Osteoblast (primary cell): ENCODE measurements around the gene ADGRD1. TPM values are rescaled to one million over a fixed set of nuclear protein-coding genes. Genes with fewer than 3 reads are reported as not detected.

Source experiments
- DNase-seq: peaks from one replicate; pipeline ENCODE4 v3.0.0; 2011; ENCODE audit warnings: low spot score, mixed read lengths; ENCODE audit not compliant: insufficient read length; ENCODE audit errors: missing footprints
- H2AFZ ChIP-seq: 2 replicates; pipeline ENCODE4 v1.6.0; 2011; ENCODE audit warnings: mild to moderate bottlenecking, low read length
- H3K27ac ChIP-seq: 2 replicates; pipeline ENCODE4 v1.5.1; 2011; ENCODE audit warnings: mild to moderate bottlenecking, low read depth, low read length, moderate library complexity
- H3K27me3 ChIP-seq: 2 replicates; pipeline ENCODE4 v1.6.0; 2012; ENCODE audit warnings: mild to moderate bottlenecking, control low read depth, inconsistent platforms, low read length, moderate library complexity; ENCODE audit not compliant: insufficient read depth
- H3K36me3 ChIP-seq: 2 replicates; pipeline ENCODE4 v1.5.1; 2011; ENCODE audit warnings: mild to moderate bottlenecking, low read length, control low read depth, moderate library complexity; ENCODE audit not compliant: insufficient read depth
- H3K4me1 ChIP-seq: 2 replicates; pipeline ENCODE4 v1.5.1; 2011; ENCODE audit warnings: mild to moderate bottlenecking, low read length, control low read depth, moderate library complexity; ENCODE audit not compliant: insufficient read depth
- H3K4me2 ChIP-seq: 2 replicates; pipeline ENCODE4 v1.6.0; 2011; ENCODE audit warnings: mild to moderate bottlenecking, low read length; ENCODE audit not compliant: insufficient read depth
- H3K4me3 ChIP-seq: fragments of 200-600 bp; sonication (generic); 3 replicates; pipeline ENCODE4 v1.5.1; 2012; ENCODE audit warnings: mild to moderate bottlenecking, low read length, inconsistent platforms; ENCODE audit not compliant: insufficient read depth
- H3K79me2 ChIP-seq: 2 replicates; pipeline ENCODE4 v1.6.0; 2012; ENCODE audit warnings: mild to moderate bottlenecking, low read length, control low read depth, inconsistent platforms; ENCODE audit not compliant: insufficient read depth
- H3K9me3 ChIP-seq: 2 replicates; pipeline ENCODE4 v1.5.1; 2011; ENCODE audit warnings: low read depth, low read length, control low read depth
- H4K20me1 ChIP-seq: 2 replicates; pipeline ENCODE4 v1.6.0; 2012; ENCODE audit warnings: mild to moderate bottlenecking, low read length, control low read depth; ENCODE audit not compliant: insufficient read depth
- total RNA-seq: library from RNA; depleted of rRNA; stranded (reverse); fragments of >200 nt; gene quantifications from 2 replicates; pipeline ENCODE4 v1.2.3, GENCODE V29; 2012
- TF ChIP-seq, protein P1 (sequence below): IDR thresholded peaks from 2 replicates; pipeline ENCODE4 v1.5.1; 2011; ENCODE audit warnings: mild to moderate bottlenecking, low read depth, low read length, moderate library complexity; ENCODE audit errors: extremely low read depth

Gene ADGRD1
- total RNA-seq, 1 donor, result 0.72 TPM

DNA sequence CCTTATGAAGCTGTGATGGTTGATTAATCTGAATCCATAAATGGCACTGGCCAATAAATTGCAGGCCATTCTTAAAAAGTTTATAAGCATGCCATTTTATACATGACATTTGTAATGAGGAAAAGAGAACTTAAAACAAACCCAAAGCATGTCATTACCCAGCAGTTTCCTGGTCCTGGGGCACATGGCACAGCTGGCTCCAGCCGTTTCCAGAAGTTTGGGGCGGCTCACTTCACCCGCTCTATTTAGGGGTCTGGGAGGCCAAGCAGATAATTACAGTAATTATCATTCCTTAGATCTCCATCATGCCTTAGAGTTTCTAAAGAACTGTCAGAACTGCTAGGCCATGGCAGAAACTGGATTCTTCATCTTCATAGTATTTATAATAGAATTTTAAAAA is 6.4 kb downstream of the ADGRD1 start:
- no peak overlapping the region for H3K27ac ChIP-seq
- H3K4me3 ChIP-seq, result no peak overlapping the region
- no peaks in the 10 kb centered on the region for H3K27me3 ChIP-seq
- no peaks in the 10 kb centered on the region for H4K20me1 ChIP-seq
- no peak overlapping the region for H3K4me2 ChIP-seq
- H3K9me3 ChIP-seq, result no peaks in the 10 kb centered on the region
- H3K79me2 ChIP-seq, result no peaks in the 10 kb centered on the region
- no peak overlapping the region for H2AFZ ChIP-seq
- TF ChIP-seq, protein P1, sequence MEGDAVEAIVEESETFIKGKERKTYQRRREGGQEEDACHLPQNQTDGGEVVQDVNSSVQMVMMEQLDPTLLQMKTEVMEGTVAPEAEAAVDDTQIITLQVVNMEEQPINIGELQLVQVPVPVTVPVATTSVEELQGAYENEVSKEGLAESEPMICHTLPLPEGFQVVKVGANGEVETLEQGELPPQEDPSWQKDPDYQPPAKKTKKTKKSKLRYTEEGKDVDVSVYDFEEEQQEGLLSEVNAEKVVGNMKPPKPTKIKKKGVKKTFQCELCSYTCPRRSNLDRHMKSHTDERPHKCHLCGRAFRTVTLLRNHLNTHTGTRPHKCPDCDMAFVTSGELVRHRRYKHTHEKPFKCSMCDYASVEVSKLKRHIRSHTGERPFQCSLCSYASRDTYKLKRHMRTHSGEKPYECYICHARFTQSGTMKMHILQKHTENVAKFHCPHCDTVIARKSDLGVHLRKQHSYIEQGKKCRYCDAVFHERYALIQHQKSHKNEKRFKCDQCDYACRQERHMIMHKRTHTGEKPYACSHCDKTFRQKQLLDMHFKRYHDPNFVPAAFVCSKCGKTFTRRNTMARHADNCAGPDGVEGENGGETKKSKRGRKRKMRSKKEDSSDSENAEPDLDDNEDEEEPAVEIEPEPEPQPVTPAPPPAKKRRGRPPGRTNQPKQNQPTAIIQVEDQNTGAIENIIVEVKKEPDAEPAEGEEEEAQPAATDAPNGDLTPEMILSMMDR, result no peak
- no peaks in the 10 kb centered on the region for H3K36me3 ChIP-seq
- no peak for DNase-seq
- H3K4me1 ChIP-seq, result no peaks in the 10 kb centered on the region

DNA sequence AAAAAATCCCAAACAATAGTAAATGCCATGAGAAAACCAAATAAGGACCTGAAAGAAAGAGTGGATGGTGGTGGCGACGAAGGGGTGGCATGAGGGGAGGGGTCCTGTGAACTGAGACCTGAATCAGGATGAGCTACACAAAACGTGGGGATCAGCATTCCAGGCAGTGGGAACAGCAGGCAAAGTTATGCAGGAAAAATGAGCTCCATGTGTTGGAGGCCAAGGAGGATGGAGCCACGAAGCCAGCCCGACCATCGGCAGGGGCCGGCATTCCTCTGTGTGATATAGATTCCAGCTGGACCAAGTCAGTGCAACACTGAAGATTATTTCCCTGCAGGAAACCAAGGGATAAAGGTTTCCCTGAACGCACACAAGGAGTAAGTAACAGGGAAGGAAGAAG is 7.1 kb downstream of the ADGRD1 start:
- Histone ChIP-seq H3K27ac (no peak overlapping the region), H3K4me3 (no peak overlapping the region), H3K4me2 (no peak overlapping the region), H3K27me3 (no peaks in the 10 kb centered on the region), H3K79me2 (no peaks in the 10 kb centered on the region), H4K20me1 (no peaks in the 10 kb centered on the region), H3K4me1 (no peaks in the 10 kb centered on the region), H3K9me3 (no peaks in the 10 kb centered on the region), H3K36me3 (no peaks in the 10 kb centered on the region), H2AFZ (no peak overlapping the region)
- TF ChIP-seq, protein P1, result no peak
- no peak for DNase-seq

DNA sequence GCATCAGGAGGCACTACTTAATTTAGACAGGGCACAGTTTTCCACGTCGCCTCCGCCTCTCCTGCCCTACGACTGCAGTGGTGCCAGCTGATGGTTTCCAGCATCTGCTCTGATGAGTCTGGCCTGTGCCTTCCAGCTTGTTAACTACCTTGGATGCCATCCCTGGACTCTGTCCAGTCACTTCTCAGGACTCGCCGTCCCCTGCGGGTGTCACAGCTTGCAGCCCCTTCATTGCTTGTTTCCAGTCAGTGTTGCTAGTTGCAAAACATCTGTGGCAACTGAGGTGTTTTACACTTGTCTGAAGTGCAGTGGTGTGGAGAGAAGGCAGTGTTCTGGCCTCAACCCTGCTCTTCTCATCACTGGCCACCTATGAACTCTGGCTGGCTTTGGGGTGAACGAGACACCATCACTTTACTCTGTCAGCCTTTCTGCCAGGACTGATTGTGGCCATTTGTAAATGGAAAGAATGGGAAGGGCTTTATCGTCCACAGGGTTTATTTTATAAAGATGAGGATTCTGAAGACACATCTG is 8.3 kb downstream of the ADGRD1 start:
- Histone ChIP-seq H3K79me2 (no peaks in the 10 kb centered on the region), H3K4me1 (no peaks in the 10 kb centered on the region), H3K27ac (no peak overlapping the region), H4K20me1 (no peaks in the 10 kb centered on the region), H3K27me3 (no peaks in the 10 kb centered on the region), H3K4me2 (no peak overlapping the region), H3K36me3 (no peaks in the 10 kb centered on the region), H2AFZ (no peak overlapping the region), H3K9me3 (no peaks in the 10 kb centered on the region), H3K4me3 (no peak overlapping the region)
- DNase-seq, result no peak
- TF ChIP-seq, protein P1, result no peak

DNA sequence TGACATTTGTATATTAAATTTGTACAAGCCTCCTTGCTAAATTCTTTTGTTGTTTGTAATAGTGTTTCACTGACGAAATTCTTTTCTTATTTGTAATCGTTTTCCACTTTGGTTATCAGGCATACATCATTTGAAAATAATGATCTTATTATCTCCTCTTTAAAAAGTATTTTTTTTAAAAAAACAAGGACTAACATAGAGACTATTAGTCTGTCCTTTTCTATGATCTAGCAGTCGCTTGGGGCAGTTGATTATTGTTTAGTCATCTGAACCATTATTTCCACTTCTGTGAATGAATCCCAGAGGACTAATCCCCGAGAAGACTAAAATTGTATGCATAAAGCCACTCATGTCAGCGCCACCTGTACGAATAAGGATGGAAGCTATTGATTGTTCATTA is 11.5 kb downstream of the ADGRD1 start:
- Histone ChIP-seq H3K36me3 (no peaks in the 10 kb centered on the region), H2AFZ (no peak overlapping the region), H3K4me2 (no peak overlapping the region), H3K4me1 (no peaks in the 10 kb centered on the region), H3K9me3 (no peaks in the 10 kb centered on the region), H4K20me1 (no peaks in the 10 kb centered on the region), H3K27ac (no peak overlapping the region), H3K79me2 (no peaks in the 10 kb centered on the region), H3K4me3 (no peak overlapping the region), H3K27me3 (no peaks in the 10 kb centered on the region)
- TF ChIP-seq, protein P1, result no peak
- DNase-seq, result no peak
